ENCODE data around the gene RSKR.
A peak's percentile ranks its signal among the peaks of the same experiment; 100 is the strongest.
"Not testable (repeated sequence)": the region's sequence is repeated elsewhere in the genome, so short reads cannot be mapped to it uniquely, and the experiment has no call there.

Gene RSKR

DNA sequence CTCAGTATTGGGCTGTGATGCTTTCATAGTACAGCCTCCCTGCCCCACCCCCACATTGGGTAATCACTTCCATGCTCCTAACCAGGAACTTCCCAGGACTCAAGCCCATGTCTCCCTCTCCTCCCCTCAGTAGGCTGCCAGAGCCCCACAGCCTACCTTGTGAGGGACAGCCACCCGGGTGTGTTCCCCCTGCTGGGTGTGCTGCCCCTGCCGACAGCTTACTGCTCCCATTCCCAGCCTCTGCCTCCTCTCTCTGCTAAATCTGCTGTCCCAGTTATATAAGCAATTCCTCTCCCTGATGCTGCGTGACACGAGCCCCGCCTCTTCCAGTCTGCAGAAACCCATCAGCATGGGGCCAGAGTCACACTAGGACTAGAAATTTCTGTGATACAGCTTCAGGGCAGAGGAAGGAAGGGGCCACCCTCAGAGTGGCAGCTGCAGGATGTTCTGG is at the start of gene RSKR:
RSKR (minus strand) TSS at position 255 of the 451 bp plus-strand sequence; CDS start at position 231, 24 bp downstream.
- DNase-seq (ENCODE audit: low read depth in 1 of 2, low spot score in 1 of 2): no peak

GRCh38 chr17:28663723-28664122 is 49.7 kb upstream of the RSKR start:
- DNase-seq (ENCODE audit: low read depth in 1 of 2, low spot score in 1 of 2): no peak

DNA sequence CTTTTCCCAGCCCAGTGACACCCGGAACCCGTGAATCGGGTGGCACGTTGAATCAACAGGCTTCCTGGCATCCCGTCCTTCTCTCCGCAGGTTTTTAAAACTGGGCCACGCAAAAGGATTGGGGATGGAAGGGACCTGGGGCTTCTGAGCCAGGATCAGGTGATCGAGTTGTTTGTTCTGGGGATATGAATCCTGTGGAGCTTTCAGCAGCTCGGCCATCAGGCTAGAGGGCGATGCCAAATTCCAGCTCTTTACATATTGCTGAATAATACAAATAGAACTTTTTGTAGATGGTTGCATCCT is 48.5 kb upstream of the RSKR start:
- no peak for DNase-seq (ENCODE audit: low read depth in 1 of 2, low spot score in 1 of 2)

GRCh38 chr17:28661635-28662526 is 47.9 kb upstream of the RSKR start, which contains the start of the genes SDF2 and SUPT6H:
TSS of gene SDF2 (minus strand) at chr17:28661906. CDS start at chr17:28661876, 30 bp downstream.
TSS of gene SUPT6H (plus strand) at chr17:28662205. CDS start at chr17:28673402, 11,197 bp downstream.
- DNase-seq (ENCODE audit: low read depth in 1 of 2, low spot score in 1 of 2): peak; percentile 85 to 91

DNA sequence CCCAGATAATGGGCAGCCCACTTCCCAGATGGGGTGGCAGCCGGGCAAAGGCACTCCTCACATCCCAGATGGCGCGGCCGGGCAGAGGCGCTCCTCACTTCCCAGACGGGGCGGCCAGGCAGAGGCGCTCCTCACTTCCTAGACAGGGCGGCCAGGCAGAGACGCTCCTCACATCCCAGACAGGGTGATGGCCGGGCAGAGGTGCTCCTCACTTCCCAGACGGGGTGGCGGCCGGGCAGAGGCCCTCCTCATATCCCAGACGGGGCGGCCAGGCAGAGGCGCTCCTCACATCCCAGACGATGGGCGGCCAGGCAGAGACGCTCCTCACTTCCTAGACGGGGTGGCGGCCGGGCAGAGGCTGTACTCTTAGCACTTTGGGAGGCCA is 45.5 kb upstream of the RSKR start:
- DNase-seq (ENCODE audit: low read depth in 1 of 2, low spot score in 1 of 2): not testable (repeated sequence)

DNA sequence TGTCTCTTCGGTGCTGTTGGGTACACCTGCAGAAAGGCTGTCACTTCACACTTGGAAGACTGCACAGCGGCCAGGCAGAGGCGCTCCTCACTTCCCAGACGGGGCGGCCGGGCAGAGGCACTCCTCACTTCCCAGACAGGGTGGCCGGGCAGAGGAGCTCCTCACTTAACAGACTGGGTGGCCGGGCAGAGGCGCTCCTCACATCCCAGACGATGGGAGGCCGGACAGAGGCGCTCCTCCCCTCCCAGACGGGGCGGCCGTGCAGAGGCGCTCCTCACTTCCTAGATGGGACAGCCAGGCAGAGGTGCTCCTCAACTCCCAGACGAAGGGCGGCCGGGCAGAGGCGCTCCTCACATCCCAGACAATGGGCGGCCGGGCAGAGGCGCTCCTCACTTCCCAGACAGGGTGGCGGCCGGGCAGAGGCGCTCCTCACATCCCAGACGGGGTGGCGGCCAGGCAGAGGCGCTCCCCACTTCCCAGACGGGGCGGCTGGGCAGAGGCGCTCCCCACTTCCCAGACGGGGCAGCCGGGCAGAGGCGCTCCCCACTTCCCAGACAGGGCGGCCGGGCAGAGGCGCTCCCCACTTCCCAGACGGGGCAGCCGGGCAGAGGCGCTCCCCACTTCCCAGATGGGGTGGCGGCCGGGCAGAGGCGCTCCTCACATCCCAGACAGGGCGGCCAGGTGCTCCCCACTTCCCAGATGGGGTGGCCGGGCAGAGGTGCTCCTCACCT is 44.9 kb upstream of the RSKR start:
- not testable (repeated sequence) for DNase-seq (ENCODE audit: low read depth in 1 of 2, low spot score in 1 of 2)

GRCh38 chr17:28658342-28658741 is 44.4 kb upstream of the RSKR start:
- not testable (repeated sequence) for DNase-seq (ENCODE audit: low read depth in 1 of 2, low spot score in 1 of 2)

- no peak for DNase-seq (ENCODE audit: low read depth in 1 of 2, low spot score in 1 of 2)
These were observed 43.8 kb upstream of the RSKR start for GRCh38 chr17:28657756-28658155.

DNA sequence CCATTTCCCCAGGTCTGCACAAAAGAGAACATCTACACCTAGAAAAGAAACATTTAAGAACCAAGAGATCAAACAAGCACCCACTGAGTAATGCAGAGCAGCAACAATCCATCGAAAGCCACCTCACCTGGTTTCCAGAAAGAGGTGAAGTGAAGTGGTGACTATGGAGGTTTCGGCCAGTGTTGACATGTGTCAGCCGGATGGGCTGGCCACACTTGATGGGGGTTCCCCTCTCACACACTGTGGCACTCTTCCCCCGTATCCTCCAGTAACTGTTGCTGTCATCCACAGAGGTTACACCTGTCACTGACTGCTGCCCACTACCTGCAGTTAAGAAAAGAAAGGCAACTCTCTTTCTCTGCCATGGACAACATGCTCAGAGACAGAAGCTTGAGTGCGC is 41.2 kb upstream of the RSKR start:
- no peak for DNase-seq (ENCODE audit: low read depth in 1 of 2, low spot score in 1 of 2)

DNA sequence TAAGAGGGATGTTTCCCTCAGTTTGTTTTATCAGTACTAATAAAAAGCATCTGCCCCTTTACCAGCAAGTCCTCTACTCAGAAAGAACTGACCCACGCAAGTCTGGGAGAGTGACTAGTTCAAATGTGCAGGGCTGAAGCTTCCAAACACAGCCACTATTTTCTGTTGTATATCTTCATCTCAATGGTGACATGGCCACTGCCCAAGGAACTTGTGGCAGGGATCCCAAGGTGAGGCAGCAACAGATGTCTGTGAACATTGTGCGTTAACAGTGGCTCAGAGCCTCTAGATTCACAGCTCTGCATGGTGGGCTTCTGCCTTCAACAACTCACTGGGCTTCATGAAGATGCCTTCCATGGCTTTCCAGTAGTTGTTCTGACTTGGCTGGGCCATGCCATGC is 34.7 kb upstream of the RSKR start:
- no peak for DNase-seq (ENCODE audit: low read depth in 1 of 2, low spot score in 1 of 2)

- DNase-seq (ENCODE audit: low read depth in 1 of 2, low spot score in 1 of 2): no peak
These were observed 32.2 kb upstream of the RSKR start for GRCh38 chr17:28646039-28646754.

DNA sequence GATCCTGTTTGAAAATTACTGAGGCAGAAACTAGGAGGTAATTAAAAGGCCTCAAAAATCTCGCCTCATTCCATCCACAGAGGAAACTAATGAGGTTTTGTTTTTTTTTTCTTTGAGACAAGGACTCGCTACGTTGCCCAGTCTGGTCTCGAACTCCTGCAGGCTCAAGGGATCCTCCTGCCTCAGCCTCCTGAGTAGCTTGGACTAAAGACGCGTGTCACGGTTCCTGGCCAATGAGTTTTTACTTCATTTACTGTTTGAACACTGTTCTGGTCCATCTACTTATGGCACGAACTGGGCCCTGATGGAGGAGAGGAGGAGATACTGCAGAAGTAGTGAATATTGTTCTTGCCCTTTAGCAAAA is 31.6 kb upstream of the RSKR start:
- no peak for DNase-seq (ENCODE audit: low read depth in 1 of 2, low spot score in 1 of 2)

GRCh38 chr17:28644787-28645575 is 31.0 kb upstream of the RSKR start, which contains the start of gene BLTP2:
TSS of gene BLTP2 (minus strand) at chr17:28645158. CDS start at chr17:28645056, 102 bp downstream.
- peak; percentile 90 to 91 for DNase-seq (ENCODE audit: low read depth in 1 of 2, low spot score in 1 of 2)

GRCh38 chr17:28643983-28644786 is 30.2 kb upstream of the RSKR start:
- DNase-seq (ENCODE audit: low read depth in 1 of 2, low spot score in 1 of 2): no peak

DNA sequence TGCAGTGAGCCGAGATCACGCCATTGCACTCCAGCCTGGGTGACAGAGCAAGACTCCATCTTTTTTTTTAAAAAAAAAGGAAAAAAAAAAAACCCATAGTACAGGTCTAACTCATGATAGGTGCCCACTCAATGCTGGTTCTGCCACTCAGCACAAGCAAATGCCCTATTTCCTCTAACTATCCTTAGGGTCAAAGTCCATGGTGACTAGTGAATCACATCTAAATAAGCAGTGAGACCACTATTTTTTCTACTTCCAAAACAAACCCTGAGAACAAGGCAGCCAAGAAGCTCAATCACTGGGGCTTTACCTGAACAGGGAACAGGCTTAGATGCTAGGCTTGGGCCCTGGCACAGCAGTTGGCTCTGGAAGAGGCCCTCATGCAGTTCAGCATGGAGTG is 27.6 kb upstream of the RSKR start:
- DNase-seq (ENCODE audit: low read depth in 1 of 2, low spot score in 1 of 2): no peak

- DNase-seq (ENCODE audit: low read depth in 1 of 2, low spot score in 1 of 2): no peak
These were observed 21.5 kb upstream of the RSKR start for GRCh38 chr17:28635506-28635905.

DNA sequence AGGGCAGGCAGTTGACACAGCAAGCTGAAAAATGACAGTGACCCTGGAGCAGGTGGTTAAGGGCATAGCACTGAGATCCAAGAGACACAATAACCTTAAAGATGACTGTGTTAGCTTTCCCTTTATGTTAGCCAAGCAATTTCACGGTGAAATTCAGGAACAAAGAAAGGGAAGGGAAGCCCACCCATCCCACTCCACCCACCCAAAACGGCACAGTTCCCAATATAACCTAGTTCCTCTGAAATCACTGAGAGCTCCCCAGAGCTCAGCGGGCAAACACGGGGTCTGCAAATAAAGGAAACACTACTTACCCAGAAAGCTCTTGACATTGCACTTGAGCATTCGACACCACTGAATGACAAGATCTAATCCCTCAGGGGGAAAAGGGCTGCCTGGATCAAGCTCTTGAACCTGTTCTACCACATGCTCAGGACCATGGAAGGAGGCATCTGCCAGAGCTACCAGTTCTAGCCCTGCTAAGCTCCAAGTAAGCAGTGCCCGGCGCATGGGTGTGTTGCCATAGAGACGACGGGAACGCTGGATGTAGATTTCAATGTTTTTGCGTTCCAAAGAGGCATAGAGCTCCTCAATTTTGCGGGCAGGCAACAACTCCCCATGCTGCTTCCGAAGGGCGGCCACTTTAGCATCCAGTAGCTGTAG is 20.4 kb upstream of the RSKR start:
- no peak for DNase-seq (ENCODE audit: low read depth in 1 of 2, low spot score in 1 of 2)

DNA sequence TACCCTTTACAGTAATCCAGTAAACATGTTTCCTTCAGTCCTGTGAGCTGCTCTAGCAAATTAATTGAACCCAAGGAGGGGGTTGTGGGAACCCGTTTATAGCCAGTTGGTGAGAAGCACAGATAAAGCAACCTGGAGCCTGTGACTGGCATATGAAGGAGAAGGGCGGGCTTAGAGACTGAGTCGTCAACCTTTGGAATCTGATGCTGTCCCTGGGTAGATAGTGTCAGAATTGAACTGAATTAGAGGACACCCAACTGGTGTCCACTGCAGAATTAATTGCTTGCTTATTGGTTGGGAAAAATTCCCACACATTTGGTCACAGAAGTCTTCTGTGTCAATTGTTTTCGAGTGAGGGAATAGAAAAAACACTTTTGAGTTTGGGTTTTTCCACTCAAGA is 12.8 kb upstream of the RSKR start:
- DNase-seq (ENCODE audit: low read depth in 1 of 2, low spot score in 1 of 2): no peak

DNA sequence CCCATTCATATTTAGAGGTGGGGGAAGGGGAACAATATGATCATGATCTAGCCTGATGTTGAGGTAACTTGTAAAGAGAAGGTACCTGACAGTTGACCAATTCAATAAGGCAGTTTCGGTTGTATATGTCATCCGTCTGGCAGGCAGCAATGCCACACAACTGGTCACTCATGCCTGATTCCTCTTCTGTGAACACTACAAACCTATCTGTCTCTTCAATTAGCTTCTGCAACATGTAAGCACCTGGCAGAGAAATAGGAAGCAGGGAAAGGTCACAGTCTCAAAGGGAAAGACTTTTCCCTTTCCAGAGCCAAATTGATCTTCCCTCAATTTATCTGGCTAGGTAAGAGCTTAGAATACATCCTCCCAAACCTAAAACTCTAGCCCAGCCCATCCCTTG is 10.2 kb upstream of the RSKR start:
- no peak for DNase-seq (ENCODE audit: low read depth in 1 of 2, low spot score in 1 of 2)
